Kidney epithelial cell (primary cell): ENCODE results near the gene PGAM4. TPM values are rescaled to one million over a fixed set of nuclear protein-coding genes. Genes with fewer than 3 reads are reported as not detected.

ENCODE experiments used
- DNase-seq: peaks from one replicate; pipeline ENCODE4 v3.0.0-alpha.2; 2010; ENCODE audit warnings: low read depth
- H3K27me3 ChIP-seq: 2 replicates; pipeline ENCODE4 v1.6.0; 2011; ENCODE audit warnings: low read length; ENCODE audit not compliant: control insufficient read depth, insufficient read depth
- H3K36me3 ChIP-seq: 2 replicates; pipeline ENCODE4 v1.5.1; 2011; ENCODE audit warnings: low read length; ENCODE audit not compliant: control insufficient read depth, insufficient read depth
- H3K4me3 ChIP-seq: 2 replicates; pipeline ENCODE4 v1.5.1; 2011; ENCODE audit warnings: low read depth, mild to moderate bottlenecking, control low read depth, low read length
- total RNA-seq: library from RNA; depleted of rRNA; stranded (reverse); fragments of >200 nt; gene quantifications from 2 replicates; pipeline ENCODE4 v1.2.3, GENCODE V29; 2015
- TF ChIP-seq, protein P1 (sequence below): IDR thresholded peaks from 2 replicates; pipeline ENCODE4 v1.5.1; 2011; ENCODE audit warnings: mild to moderate bottlenecking, moderate library complexity, low read length, control low read depth, inconsistent platforms; ENCODE audit not compliant: insufficient read depth, poor library complexity, severe bottlenecking

Gene PGAM4
- not detected in 2 replicates for total RNA-seq

DNA sequence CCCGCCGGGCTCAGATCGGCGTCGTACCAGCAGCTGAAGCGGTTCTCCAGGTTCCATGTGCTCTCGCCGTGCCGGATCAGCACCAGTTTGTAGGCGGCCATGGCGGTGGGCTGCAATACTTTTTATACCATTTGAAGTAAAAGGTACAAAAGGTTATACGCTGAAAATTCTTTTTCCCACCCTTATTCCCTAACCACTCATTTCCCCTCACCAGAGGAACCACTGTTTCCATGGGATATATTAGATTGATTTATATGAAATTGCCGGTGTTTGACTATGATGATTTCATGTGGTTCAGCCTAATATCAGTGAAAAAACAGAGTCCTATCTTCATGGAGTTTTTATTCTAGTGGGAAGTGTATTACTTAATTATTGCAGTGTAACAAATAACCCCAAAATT is at the start of gene PGAM4:
TSS of gene PGAM4 (minus strand) at position 101 of the 400 bp plus-strand sequence. CDS start at position 101, 0 bp downstream.
- TF ChIP-seq, protein P1, sequence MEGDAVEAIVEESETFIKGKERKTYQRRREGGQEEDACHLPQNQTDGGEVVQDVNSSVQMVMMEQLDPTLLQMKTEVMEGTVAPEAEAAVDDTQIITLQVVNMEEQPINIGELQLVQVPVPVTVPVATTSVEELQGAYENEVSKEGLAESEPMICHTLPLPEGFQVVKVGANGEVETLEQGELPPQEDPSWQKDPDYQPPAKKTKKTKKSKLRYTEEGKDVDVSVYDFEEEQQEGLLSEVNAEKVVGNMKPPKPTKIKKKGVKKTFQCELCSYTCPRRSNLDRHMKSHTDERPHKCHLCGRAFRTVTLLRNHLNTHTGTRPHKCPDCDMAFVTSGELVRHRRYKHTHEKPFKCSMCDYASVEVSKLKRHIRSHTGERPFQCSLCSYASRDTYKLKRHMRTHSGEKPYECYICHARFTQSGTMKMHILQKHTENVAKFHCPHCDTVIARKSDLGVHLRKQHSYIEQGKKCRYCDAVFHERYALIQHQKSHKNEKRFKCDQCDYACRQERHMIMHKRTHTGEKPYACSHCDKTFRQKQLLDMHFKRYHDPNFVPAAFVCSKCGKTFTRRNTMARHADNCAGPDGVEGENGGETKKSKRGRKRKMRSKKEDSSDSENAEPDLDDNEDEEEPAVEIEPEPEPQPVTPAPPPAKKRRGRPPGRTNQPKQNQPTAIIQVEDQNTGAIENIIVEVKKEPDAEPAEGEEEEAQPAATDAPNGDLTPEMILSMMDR, result no peak
- DNase-seq, result no peak
- Histone ChIP-seq H3K27me3 (no peaks in the 10 kb centered on the region), H3K4me3 (no peak within 1 kb of the TSS), H3K36me3 (no peaks in the 10 kb centered on the region)

GRCh38 chrX:78011846-78012245 is 42.4 kb upstream of the PGAM4 start:
- H3K36me3 ChIP-seq, result no peaks in the 10 kb centered on the region
- no peak overlapping the region for H3K4me3 ChIP-seq
- H3K27me3 ChIP-seq, result no peaks in the 10 kb centered on the region
- DNase-seq, result no peak
- TF ChIP-seq, protein P1, result no peak

- H3K27me3 ChIP-seq, result no peaks in the 10 kb centered on the region
- no peak overlapping the region for H3K4me3 ChIP-seq
- DNase-seq, result no peak
- TF ChIP-seq, protein P1, result no peak
- no peaks in the 10 kb centered on the region for H3K36me3 ChIP-seq
Observed at GRCh38 chrX:77979870-77980269, 10.4 kb upstream of the PGAM4 start.

GRCh38 chrX:77977518-77977917 is 8.1 kb upstream of the PGAM4 start:
- no peaks in the 10 kb centered on the region for H3K36me3 ChIP-seq
- DNase-seq, result no peak

GRCh38 chrX:77977095-77977494 is 7.7 kb upstream of the PGAM4 start:
- H3K27me3 ChIP-seq, result no peaks in the 10 kb centered on the region
- TF ChIP-seq, protein P1, result no peak

More at GRCh38 chrX:77977518-77977917, 8.1 kb upstream of the PGAM4 start:
- no peak overlapping the region for H3K4me3 ChIP-seq
- H3K27me3 ChIP-seq, result no peaks in the 10 kb centered on the region
- TF ChIP-seq, protein P1, result no peak

GRCh38 chrX:77975755-77976154 is 6.3 kb upstream of the PGAM4 start:
- TF ChIP-seq, protein P1, result no peak
- Histone ChIP-seq H3K4me3 (no peak overlapping the region), H3K36me3 (no peaks in the 10 kb centered on the region), H3K27me3 (no peaks in the 10 kb centered on the region)
- no peak for DNase-seq

More at GRCh38 chrX:77977095-77977494, 7.7 kb upstream of the PGAM4 start:
- DNase-seq, result no peak
- H3K36me3 ChIP-seq, result no peaks in the 10 kb centered on the region
- no peak overlapping the region for H3K4me3 ChIP-seq
